CD4-positive, alpha-beta T cell treated with Interleukin-1 beta for 1 hour (primary cell): ENCODE results near the gene CAST.
"Not testable (repeated sequence)": the region's sequence is repeated elsewhere in the genome, so short reads cannot be mapped to it uniquely, and the experiment has no call there.

ENCODE experiments used
- DNase-seq, 2 donors: peaks; one replicate each; pipeline ENCODE4 v3.0.0-alpha.2; 2020 to 2022

Gene CAST

GRCh38 chr5:96785326-96786109 lies 123.3 kb downstream of the CAST start:
- no peak for DNase-seq

GRCh38 chr5:96788112-96788749 lies 126.1 kb downstream of the CAST start:
- no peak for DNase-seq

GRCh38 chr5:96789794-96790330 lies 127.7 kb downstream of the CAST start:
- DNase-seq, result no peak

- DNase-seq, result no peak
These were observed 128.9 kb downstream of the CAST start for GRCh38 chr5:96790961-96791504.

GRCh38 chr5:96794757-96795156 lies 132.6 kb downstream of the CAST start:
- DNase-seq, result peak; percentile 22 to 33

- no peak for DNase-seq
These were observed 133.4 kb downstream of the CAST start for GRCh38 chr5:96795626-96796025.

GRCh38 chr5:96796434-96796833 lies 134.3 kb downstream of the CAST start:
- DNase-seq, result no peak

- DNase-seq, result not testable (repeated sequence)
These were observed 139.5 kb downstream of the CAST start for GRCh38 chr5:96801718-96802117.

GRCh38 chr5:96807075-96807654 lies 145.0 kb downstream of the CAST start:
- DNase-seq, result peak in 1 of 2 donors; percentile 58

- DNase-seq, result no peak
These were observed 146.3 kb downstream of the CAST start for GRCh38 chr5:96808541-96808828.

GRCh38 chr5:96808868-96809558 lies 146.8 kb downstream of the CAST start:
- no peak for DNase-seq

- DNase-seq, result no peak
These were observed 147.7 kb downstream of the CAST start for GRCh38 chr5:96809921-96810320.

GRCh38 chr5:96812851-96813250 lies 150.7 kb downstream of the CAST start:
- DNase-seq, result no peak

- DNase-seq, result no peak
These were observed 151.9 kb downstream of the CAST start for GRCh38 chr5:96814041-96814440.

- DNase-seq, result peak; percentile 65 to 83
These were observed 154.3 kb downstream of the CAST start for GRCh38 chr5:96816411-96816939.

GRCh38 chr5:96816991-96817390 lies 154.8 kb downstream of the CAST start:
- DNase-seq, result no peak

GRCh38 chr5:96817506-96817905 lies 155.3 kb downstream of the CAST start:
- no peak for DNase-seq

GRCh38 chr5:96818125-96818788 lies 156.1 kb downstream of the CAST start:
- DNase-seq, result no peak

GRCh38 chr5:96819806-96820205 lies 157.6 kb downstream of the CAST start:
- no peak for DNase-seq

- DNase-seq, result no peak
These were observed 159.2 kb downstream of the CAST start for GRCh38 chr5:96821260-96821916.

GRCh38 chr5:96822686-96823459 lies 160.7 kb downstream of the CAST start:
- DNase-seq, result peak; percentile 18 to 45
